Mucosa of gallbladder (tissue), 1 donor: ENCODE measurements around the gene LPAR3. TPM values are rescaled to one million over a fixed set of nuclear protein-coding genes. Genes with fewer than 3 reads are reported as not detected.

Experiments used
- DNase-seq: peaks from one replicate; pipeline ENCODE4 v3.0.0-alpha.2; 2020; ENCODE audit warnings: low spot score
- total RNA-seq: library from RNA; stranded (reverse); gene quantifications from one replicate; pipeline ENCODE4 v1.2.1, GENCODE V29; 2021
- donor health status: DM: no; HTN: no; CAD: no.

Gene LPAR3
- total RNA-seq, 1 donor from 2014 or later, result 1.4 TPM

DNA sequence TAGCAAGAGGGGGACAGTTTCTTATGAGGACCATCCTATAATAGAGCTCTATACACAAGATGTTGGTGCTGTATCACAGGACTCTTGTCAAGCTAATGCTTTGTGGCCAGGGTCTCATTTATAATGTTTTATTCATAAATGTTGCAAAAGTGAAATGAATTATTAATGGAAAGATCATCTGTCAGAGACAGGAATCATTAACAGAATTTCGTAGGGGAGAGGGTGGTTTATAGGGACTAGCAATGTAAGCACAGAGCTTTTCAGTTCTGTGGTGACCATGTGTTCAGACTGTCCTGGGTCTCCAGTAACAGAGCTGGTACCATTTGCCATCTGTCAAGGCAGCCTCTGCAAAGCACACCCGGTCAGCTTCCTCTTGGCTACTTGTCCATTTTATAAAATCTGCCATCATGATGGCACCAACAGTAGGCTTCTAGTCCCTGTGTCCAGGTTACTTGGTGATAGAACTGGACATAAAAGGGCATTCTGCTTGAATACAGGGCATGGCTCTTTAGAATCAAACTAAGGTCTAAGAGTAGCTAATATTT, 36.2 kb downstream of the LPAR3 start:
- no peak for DNase-seq

DNA sequence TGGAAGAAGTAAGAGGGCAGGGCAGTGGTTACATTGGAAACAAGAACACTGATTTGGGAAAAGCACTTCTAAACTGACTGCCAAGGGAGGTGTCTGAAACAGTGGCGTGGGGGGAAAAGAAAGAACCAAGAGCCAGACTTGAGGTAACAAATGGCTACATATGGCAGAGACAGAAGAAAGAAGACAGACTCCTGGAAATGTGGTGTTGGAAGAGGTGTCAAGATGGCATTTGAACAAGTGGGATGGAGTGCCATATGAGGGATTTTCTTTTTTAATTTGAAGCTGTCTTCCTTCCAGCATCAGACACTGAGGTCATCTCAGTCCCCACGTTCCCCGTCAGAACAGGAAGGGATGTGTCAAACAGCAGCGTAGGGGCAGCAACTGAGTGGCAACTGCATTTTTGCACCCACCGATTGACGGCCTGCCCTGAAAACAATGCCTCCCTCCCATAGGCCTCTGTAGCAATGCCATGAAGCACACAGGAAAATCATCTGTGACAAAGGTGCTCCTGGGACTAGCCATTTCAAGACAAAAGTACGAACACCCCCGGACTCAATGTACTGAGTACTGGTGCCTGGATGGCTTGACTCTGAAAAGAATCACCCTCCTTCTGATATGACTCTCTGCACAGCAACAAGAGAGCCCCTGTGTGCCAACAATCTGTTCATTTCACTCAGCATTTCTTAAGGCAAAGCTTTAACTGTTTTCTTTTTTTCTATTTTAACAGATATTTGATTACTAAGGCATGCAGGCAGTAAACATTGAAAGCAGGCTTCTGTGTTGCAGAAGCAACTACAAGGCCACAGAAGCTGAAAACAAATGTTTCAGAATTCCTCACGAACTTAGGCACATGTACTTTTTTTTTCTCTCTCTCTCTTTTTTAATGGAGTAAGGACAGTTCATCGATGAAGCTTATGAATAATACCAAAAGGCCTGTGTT, 37.0 kb downstream of the LPAR3 start:
- no peak for DNase-seq

GRCh38 chr1:84855168-84855567, 37.8 kb downstream of the LPAR3 start:
- DNase-seq, result no peak

DNA sequence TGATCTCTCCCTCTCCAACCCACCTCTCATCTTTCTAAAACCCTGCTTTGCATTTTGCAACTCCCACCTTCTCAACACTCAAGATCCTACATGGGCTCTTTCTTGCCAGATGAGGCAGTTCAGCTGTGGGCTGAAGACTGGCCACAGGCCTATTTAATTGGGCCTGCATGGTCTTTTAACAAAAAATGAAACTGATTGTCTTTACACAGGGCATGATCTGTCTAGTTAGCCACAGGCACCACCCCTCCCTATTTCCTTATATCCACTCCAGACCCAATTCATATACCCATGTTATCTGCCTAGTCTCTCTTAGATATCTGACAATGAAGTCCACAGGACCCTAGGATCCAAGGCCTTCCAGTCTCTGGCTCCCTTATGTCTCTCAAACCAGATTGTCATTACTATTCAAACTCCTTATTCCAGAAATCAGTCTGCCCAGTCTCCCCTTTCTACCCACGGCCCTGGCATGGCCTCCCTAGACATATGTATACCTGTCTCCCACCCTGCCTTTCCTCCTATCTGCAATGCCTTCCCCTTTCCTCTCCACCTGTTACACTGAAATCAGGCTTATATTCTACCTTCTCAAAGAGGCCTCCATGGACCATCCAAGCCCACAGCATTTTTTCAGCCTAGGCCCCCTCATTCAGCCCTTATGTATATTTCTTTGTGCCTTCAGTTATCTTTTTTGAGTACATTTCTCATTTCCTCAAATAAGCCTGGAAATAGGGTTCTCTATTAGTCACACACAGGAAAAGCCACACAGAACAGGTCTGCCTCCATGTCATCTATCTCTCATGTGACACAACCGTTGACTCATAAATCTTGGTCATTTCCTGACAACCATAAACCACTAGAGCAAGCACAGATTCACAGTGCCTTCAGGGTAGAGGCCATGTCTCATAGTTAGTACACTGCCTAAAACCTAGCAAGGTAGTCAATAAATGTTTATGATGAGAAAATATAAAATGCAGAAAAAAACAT, 39.0 kb downstream of the LPAR3 start:
- no peak for DNase-seq

DNA sequence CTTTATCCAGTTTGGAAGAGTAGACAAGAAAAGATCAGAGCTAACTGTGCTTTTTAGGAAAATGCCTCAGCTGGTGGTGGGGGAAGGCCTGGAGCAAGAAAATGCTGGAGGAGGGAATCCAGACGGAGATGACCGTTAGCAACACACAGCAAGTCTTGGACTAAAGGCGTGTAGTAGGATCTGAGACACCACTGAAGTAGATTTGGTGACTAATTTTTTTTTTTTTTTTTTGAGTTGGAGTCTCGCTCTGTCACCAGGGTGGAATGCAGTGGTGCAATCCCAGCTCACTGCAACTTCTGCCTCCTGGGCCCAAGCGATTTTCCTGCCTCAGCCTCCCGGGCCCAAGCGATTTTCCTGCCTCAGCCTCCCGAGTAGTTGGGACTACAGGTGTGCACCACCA, 41.2 kb downstream of the LPAR3 start:
- DNase-seq, result no peak

GRCh38 chr1:84849357-84849975, 43.5 kb downstream of the LPAR3 start:
- DNase-seq, result no peak

- DNase-seq, result peak; percentile 92
Observed at GRCh38 chr1:84847253-84848250, 45.5 kb downstream of the LPAR3 start.

DNA sequence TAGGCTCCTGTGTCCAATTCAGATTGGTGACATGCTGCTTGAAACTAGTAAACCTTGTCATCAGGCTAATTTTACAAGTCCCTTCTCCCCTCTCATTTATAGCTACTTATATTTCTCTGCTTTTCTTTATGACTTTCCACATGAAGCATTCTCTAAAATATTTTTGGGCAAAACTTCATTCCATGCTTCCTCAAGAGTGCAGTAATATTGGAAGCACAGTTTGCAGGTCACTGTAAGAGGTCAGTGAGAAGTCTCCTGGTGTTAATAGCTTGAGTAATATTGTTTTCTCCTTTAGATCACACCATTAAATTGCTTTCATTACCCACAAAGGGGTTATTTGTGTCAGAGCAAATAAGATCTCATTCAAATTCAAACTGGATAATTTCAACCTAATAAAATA, 46.6 kb downstream of the LPAR3 start:
- DNase-seq, result no peak

GRCh38 chr1:84845357-84845756, 47.6 kb downstream of the LPAR3 start:
- DNase-seq, result no peak

- DNase-seq, result no peak
Observed at GRCh38 chr1:84844094-84844493, 48.9 kb downstream of the LPAR3 start.

GRCh38 chr1:84842748-84843231, 50.2 kb downstream of the LPAR3 start:
- DNase-seq, result no peak

GRCh38 chr1:84841971-84842370, 51.0 kb downstream of the LPAR3 start:
- DNase-seq, result no peak

- DNase-seq, result no peak
Observed at GRCh38 chr1:84840346-84840745, 52.7 kb downstream of the LPAR3 start.

GRCh38 chr1:84839544-84839943, 53.5 kb downstream of the LPAR3 start:
- DNase-seq, result no peak

GRCh38 chr1:84836145-84836544, 56.9 kb downstream of the LPAR3 start:
- no peak for DNase-seq

DNA sequence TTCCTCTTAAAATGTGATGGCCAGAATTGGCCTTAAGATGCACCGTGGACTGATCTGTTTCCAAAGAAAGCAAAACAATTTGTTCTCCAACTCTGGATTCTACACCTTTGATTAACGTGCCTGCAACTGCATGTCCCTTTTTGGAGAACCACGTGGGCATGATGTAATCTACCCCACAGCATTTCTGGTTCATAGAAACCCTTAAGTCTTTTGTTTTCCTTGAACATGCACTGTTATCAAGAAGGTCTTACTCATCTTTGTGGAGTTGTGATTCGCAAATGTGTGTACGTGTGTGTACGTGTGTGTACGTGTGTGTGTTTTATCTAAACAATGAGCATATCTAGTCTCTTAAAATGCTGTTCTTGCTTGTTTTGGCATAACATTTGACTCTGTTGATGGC, 57.8 kb downstream of the LPAR3 start:
- DNase-seq, result no peak

DNA sequence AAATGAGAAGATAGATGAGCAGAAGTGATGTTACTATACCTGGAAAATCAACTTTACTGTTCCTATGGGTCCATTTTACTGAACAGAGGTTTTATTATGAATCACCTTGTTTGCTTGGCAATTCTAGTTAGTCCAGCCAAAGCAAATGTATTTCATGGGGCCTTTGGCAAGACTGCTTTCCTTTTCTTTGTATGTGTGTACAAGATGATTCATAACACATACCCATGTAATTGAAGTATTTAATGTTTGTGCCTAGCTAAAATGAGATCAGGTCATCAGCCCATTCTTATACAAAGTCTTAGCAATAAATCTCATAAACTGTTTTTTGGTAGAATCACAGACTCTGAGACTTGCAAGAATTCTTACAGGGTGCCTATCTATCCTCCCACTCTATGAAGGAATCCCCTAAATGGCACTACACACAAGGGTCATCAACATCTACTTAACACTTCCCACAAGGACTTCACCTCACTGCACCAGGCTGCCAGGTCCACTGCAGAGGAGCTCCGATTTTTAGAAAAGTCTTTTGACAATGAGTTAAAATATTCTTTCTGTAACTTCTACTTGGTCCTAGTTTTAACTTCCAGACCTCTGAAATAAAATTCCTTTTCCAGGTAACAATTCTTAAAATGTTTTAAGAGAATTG, 58.5 kb downstream of the LPAR3 start:
- DNase-seq, result peak; percentile 22

DNA sequence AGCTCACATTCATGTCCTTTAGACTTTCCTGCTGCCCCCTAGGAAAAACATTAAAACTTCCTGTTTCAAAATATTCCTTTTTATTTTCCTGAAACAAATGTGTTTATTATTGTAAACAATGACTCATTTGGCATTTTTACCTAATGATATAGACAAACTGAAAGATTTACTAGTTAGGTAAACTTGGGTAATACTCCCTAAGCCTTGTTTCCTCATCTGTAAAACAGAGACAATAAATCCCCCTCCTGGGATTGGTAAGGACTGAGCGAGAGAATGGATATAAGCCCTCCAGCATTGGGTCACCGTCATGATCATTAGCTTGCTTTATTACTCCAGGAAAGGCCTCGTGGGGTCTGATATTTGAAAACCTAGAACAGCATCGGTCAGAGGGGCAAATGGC, 59.8 kb downstream of the LPAR3 start:
- DNase-seq, result no peak

- no peak for DNase-seq
Observed at GRCh38 chr1:84830136-84830535, 62.9 kb downstream of the LPAR3 start.

- no peak for DNase-seq
Observed at GRCh38 chr1:84827976-84828375, 65.0 kb downstream of the LPAR3 start.
